Ectodermal cell (in vitro differentiated cells): ENCODE measurements around the gene COL3A1.

ENCODE experiments used
- H3K27ac ChIP-seq: 2 replicates; pipeline ENCODE4 v1.7.0; 2013; ENCODE audit warnings: mild to moderate bottlenecking, low read depth, low read length; ENCODE audit not compliant: insufficient read depth, poor library complexity, severe bottlenecking
- H3K27me3 ChIP-seq: 2 replicates; pipeline ENCODE4 v1.7.0; 2013; ENCODE audit warnings: mild to moderate bottlenecking, low read length; ENCODE audit not compliant: insufficient read depth, control insufficient read depth, poor library complexity, severe bottlenecking
- H3K36me3 ChIP-seq: one replicate; pipeline ENCODE4 v1.7.0; 2013; ENCODE audit warnings: low read length; ENCODE audit not compliant: control insufficient read depth, insufficient read depth
- H3K4me1 ChIP-seq: one replicate; pipeline ENCODE4 v1.7.0; 2013; ENCODE audit warnings: low read length; ENCODE audit not compliant: control insufficient read depth, insufficient read depth
- H3K4me3 ChIP-seq: 2 replicates; pipeline ENCODE4 v1.7.0; 2013; ENCODE audit warnings: low read depth, low read length, control low read depth; ENCODE audit not compliant: insufficient read depth
- H3K9me3 ChIP-seq: 2 replicates; pipeline ENCODE4 v1.7.0; 2013; ENCODE audit warnings: mild to moderate bottlenecking, low read length, moderate library complexity; ENCODE audit not compliant: control insufficient read depth
- WGBS, 2 experiments: methylation state at CpG; one replicate each; pipeline ENCODE4 v1.1.7; 2013; ENCODE audit warnings: missing lambda C conversion rate in 2 of 2; 5-methylcytosine and 5-hydroxymethylcytosine counted together

Gene COL3A1

GRCh38 chr2:188986839-188987238 is 12.7 kb downstream of the COL3A1 start:
- H3K27me3 ChIP-seq: no peaks in the 10 kb centered on the region
- no peaks in the 10 kb centered on the region for H3K4me1 ChIP-seq
- H3K27ac ChIP-seq: no peak overlapping the region
- WGBS, 2 experiments: 93 to 94% methylated on average over 4 of the region's 4 CpGs
- no peaks in the 10 kb centered on the region for H3K36me3 ChIP-seq
- no peaks in the 10 kb centered on the region for H3K9me3 ChIP-seq
- no peak overlapping the region for H3K4me3 ChIP-seq

GRCh38 chr2:188993247-188993646 is 19.1 kb downstream of the COL3A1 start:
- Histone ChIP-seq H3K4me1 (no peaks in the 10 kb centered on the region), H3K27ac (no peak overlapping the region)
- 91 to 94% methylated on average over 1 of the region's 1 CpG for WGBS, 2 experiments

GRCh38 chr2:188997263-188997662 is 23.1 kb downstream of the COL3A1 start:
- Histone ChIP-seq H3K27ac (no peak overlapping the region), H3K9me3 (no peaks in the 10 kb centered on the region), H3K27me3 (no peaks in the 10 kb centered on the region), H3K4me3 (no peak overlapping the region), H3K36me3 (no peaks in the 10 kb centered on the region), H3K4me1 (no peaks in the 10 kb centered on the region)

More at GRCh38 chr2:188993247-188993646, 19.1 kb downstream of the COL3A1 start:
- H3K9me3 ChIP-seq: no peaks in the 10 kb centered on the region
- H3K27me3 ChIP-seq: no peaks in the 10 kb centered on the region
- no peak overlapping the region for H3K4me3 ChIP-seq
- H3K36me3 ChIP-seq: no peaks in the 10 kb centered on the region

GRCh38 chr2:189000221-189000620 is 26.0 kb downstream of the COL3A1 start:
- Histone ChIP-seq H3K27me3 (no peaks in the 10 kb centered on the region), H3K4me1 (no peaks in the 10 kb centered on the region), H3K9me3 (no peaks in the 10 kb centered on the region), H3K4me3 (no peak overlapping the region), H3K27ac (no peak overlapping the region), H3K36me3 (no peaks in the 10 kb centered on the region)

GRCh38 chr2:189002079-189002478 is 27.9 kb downstream of the COL3A1 start:
- 94 to 96% methylated on average over 1 of the region's 1 CpG for WGBS, 2 experiments
- no peaks in the 10 kb centered on the region for H3K27me3 ChIP-seq
- H3K36me3 ChIP-seq: no peaks in the 10 kb centered on the region
- no peaks in the 10 kb centered on the region for H3K9me3 ChIP-seq
- H3K4me1 ChIP-seq: no peaks in the 10 kb centered on the region
- H3K27ac ChIP-seq: no peak overlapping the region
- H3K4me3 ChIP-seq: no peak overlapping the region

GRCh38 chr2:189008555-189009262 is 34.5 kb downstream of the COL3A1 start:
- H3K36me3 ChIP-seq: no peaks in the 10 kb centered on the region
- H3K4me3 ChIP-seq: no peak overlapping the region
- H3K27me3 ChIP-seq: no peaks in the 10 kb centered on the region
- H3K9me3 ChIP-seq: no peaks in the 10 kb centered on the region
- WGBS, 2 experiments: 95% methylated on average over 7 to 9 of the region's 9 CpGs
- H3K4me1 ChIP-seq: no peaks in the 10 kb centered on the region
- no peak overlapping the region for H3K27ac ChIP-seq

GRCh38 chr2:189010536-189010935 is 36.4 kb downstream of the COL3A1 start:
- H3K27me3 ChIP-seq: no peaks in the 10 kb centered on the region
- 93 to 96% methylated on average over 5 to 6 of the region's 6 CpGs for WGBS, 2 experiments
- H3K4me3 ChIP-seq: no peak overlapping the region
- H3K9me3 ChIP-seq: no peaks in the 10 kb centered on the region
- H3K36me3 ChIP-seq: no peaks in the 10 kb centered on the region
- H3K4me1 ChIP-seq: peaks cover 12% of the 10 kb centered on the region
- H3K27ac ChIP-seq: no peak overlapping the region

GRCh38 chr2:189012351-189012750 is 38.2 kb downstream of the COL3A1 start:
- H3K36me3 ChIP-seq: no peaks in the 10 kb centered on the region

GRCh38 chr2:189013031-189013430 is 38.9 kb downstream of the COL3A1 start:
- H3K27ac ChIP-seq: no peak overlapping the region
- H3K4me1 ChIP-seq: peaks cover 13% of the 10 kb centered on the region
- no peaks in the 10 kb centered on the region for H3K9me3 ChIP-seq
- 94% methylated on average over 2 of the region's 3 CpGs; no CpG with 5 or more reads in 1 of the 2 experiments for WGBS, 2 experiments
- H3K27me3 ChIP-seq: no peaks in the 10 kb centered on the region
- no peak overlapping the region for H3K4me3 ChIP-seq
- no peaks in the 10 kb centered on the region for H3K36me3 ChIP-seq

More at GRCh38 chr2:189012351-189012750, 38.2 kb downstream of the COL3A1 start:
- H3K27ac ChIP-seq: no peak overlapping the region
- no peak overlapping the region for H3K4me3 ChIP-seq
- H3K27me3 ChIP-seq: no peaks in the 10 kb centered on the region
- H3K9me3 ChIP-seq: no peaks in the 10 kb centered on the region
- WGBS, 2 experiments: 84 to 100% methylated on average over 1 of the region's 1 CpG
- H3K4me1 ChIP-seq: peaks cover 13% of the 10 kb centered on the region

GRCh38 chr2:189013671-189014448 is 39.7 kb downstream of the COL3A1 start:
- Histone ChIP-seq H3K4me3 (no peak overlapping the region), H3K27ac (no peak overlapping the region), H3K4me1 (peaks cover 13% of the 10 kb centered on the region), H3K27me3 (no peaks in the 10 kb centered on the region), H3K36me3 (no peaks in the 10 kb centered on the region), H3K9me3 (no peaks in the 10 kb centered on the region)
- WGBS, 2 experiments: 89 to 91% methylated on average over 1 of the region's 2 CpGs
